ENCODE results near the gene METTL2B.
A peak's percentile ranks its signal among the peaks of the same experiment; 100 is the strongest.
"Not testable (repeated sequence)": the region's sequence is repeated elsewhere in the genome, so short reads cannot be mapped to it uniquely, and the experiment has no call there.

DNA sequence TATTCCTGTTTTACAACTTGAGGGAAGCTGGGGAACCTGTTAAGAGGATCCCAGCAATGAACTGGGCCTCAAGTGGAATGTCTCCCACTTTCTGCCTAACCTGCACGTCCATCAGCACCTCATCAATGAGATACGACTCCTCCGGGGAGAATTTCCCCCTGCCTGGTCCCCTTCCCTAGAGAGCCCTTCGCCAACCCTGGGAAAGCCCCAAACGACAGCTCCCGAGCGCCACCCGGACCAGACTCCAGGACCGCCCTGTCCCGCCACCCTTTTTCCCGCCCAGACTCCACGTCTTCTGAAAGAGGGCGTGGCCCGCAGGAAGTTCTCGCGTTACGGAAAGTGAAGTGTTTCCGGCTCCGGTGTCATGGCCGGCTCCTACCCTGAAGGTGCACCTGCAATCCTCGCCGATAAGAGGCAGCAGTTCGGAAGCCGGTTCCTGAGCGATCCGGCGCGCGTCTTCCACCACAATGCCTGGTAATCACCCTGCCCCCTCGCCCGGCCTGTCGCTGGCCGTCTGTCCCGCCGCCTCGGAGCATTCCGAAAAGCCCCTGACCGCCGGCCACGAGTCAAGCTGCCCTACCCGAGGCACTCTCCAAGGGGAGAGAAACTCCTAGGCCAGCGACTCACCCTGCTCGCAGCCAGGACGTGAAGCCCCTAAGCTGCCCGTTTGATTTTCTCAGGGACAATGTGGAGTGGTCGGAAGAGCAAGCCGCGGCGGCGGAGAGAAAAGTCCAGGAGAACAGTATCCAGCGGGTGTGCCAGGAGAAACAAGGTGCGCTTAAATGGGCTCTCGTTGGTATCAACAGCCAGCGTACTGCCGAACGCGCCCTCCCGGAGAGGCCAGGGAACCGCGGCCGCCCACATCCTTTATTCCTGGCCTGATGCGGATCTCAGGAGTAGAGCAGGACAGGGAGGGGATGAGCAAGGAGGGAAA is at the start of gene METTL2B:
- TF ChIP-seq, protein P1, sequence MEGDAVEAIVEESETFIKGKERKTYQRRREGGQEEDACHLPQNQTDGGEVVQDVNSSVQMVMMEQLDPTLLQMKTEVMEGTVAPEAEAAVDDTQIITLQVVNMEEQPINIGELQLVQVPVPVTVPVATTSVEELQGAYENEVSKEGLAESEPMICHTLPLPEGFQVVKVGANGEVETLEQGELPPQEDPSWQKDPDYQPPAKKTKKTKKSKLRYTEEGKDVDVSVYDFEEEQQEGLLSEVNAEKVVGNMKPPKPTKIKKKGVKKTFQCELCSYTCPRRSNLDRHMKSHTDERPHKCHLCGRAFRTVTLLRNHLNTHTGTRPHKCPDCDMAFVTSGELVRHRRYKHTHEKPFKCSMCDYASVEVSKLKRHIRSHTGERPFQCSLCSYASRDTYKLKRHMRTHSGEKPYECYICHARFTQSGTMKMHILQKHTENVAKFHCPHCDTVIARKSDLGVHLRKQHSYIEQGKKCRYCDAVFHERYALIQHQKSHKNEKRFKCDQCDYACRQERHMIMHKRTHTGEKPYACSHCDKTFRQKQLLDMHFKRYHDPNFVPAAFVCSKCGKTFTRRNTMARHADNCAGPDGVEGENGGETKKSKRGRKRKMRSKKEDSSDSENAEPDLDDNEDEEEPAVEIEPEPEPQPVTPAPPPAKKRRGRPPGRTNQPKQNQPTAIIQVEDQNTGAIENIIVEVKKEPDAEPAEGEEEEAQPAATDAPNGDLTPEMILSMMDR (IDR thresholded peaks at IDR 0.05) = peak; percentile 52
- not testable (repeated sequence) for TF ChIP-seq EZH2 (IDR thresholded peaks at IDR 0.05; ENCODE audit: borderline replicate concordance, insufficient read depth, low read depth, low read length, poor library complexity, severe bottlenecking)

Measured in B cell (primary cell).